Tibial nerve (tissue), 4 donors: ENCODE measurements around the gene CAMKMT. TPM values are rescaled to one million over a fixed set of nuclear protein-coding genes. Genes with fewer than 3 reads are reported as not detected.

Experiments
- DNase-seq, 2 donors: peaks; one replicate each; pipeline ENCODE4 v3.0.0-alpha.2; 2019; ENCODE audit warnings: low spot score in 2 of 2
- H3K27ac ChIP-seq, 4 donors: fragments of 200-600 bp; sonication (generic) in 3 of 4; one replicate each; pipeline ENCODE4 v1.5.1; 2017 to 2019; ENCODE audit warnings: mild to moderate bottlenecking in 1 of 4
- H3K27me3 ChIP-seq, 2 donors: fragments of 200-600 bp; sonication (generic) in 1 of 2; one replicate each; pipeline versions ENCODE4 v1.5.1 to v1.6.0; 2017 to 2019
- H3K36me3 ChIP-seq, 3 donors: fragments of 200-600 bp; sonication (generic); one replicate each; pipeline ENCODE4 v1.5.1; 2018 to 2019
- H3K4me1 ChIP-seq, 4 donors: fragments of 200-600 bp; sonication (generic) in 3 of 4; one replicate each; pipeline ENCODE4 v1.5.1; 2017 to 2019
- H3K4me3 ChIP-seq, 4 donors: fragments of 200-600 bp; sonication (generic) in 3 of 4; one replicate each; pipeline ENCODE4 v1.5.1; 2017 to 2019; ENCODE audit warnings: mild to moderate bottlenecking in 1 of 4, moderate library complexity in 1 of 4
- H3K9me3 ChIP-seq, 4 donors: fragments of 200-600 bp; sonication (generic) in 3 of 4; one replicate each; pipeline ENCODE4 v1.5.1; 2017 to 2019
- EP300 ChIP-seq, 2 donors: sonication (generic); formaldehyde crosslinking; IDR thresholded peaks; one replicate each; pipeline ENCODE4 v1.6.1; 2017; ENCODE audit warnings: antibody characterized with exemption in 2 of 2, mild to moderate bottlenecking in 1 of 2
- POLR2A ChIP-seq, 2 donors: fragments of 450-650 bp; IDR thresholded peaks; one replicate each; pipeline ENCODE4 v1.6.1; 2017; ENCODE audit warnings: antibody characterized with exemption in 2 of 2, mild to moderate bottlenecking in 2 of 2, moderate library complexity in 2 of 2
- WGBS, 2 donors: methylation state at CpG; one replicate each; pipeline ENCODE4 v1.1.5; 2018; 5-methylcytosine and 5-hydroxymethylcytosine counted together
- total RNA-seq, 4 donors: library from RNA; depleted of rRNA; stranded (reverse); fragments of >200 nt; gene quantifications; one replicate each; pipeline ENCODE4 v1.1.0, GENCODE V29; 2016
- TF ChIP-seq, protein P1 (sequence below), 5 experiments: fragments of 200-600 bp in 3 of 5; fragments of 450-650 bp in 2 of 5; sonication (generic) in 3 of 5; IDR thresholded peaks; one replicate each; pipeline ENCODE4 v1.5.1; 2016 to 2019; ENCODE audit warnings: antibody characterized with exemption in 5 of 5, mild to moderate bottlenecking in 3 of 5, moderate library complexity in 2 of 5

Gene CAMKMT
- total RNA-seq, 4 donors from 2014 or later, result 8.4 to 14.1 (median 9.7) TPM

DNA sequence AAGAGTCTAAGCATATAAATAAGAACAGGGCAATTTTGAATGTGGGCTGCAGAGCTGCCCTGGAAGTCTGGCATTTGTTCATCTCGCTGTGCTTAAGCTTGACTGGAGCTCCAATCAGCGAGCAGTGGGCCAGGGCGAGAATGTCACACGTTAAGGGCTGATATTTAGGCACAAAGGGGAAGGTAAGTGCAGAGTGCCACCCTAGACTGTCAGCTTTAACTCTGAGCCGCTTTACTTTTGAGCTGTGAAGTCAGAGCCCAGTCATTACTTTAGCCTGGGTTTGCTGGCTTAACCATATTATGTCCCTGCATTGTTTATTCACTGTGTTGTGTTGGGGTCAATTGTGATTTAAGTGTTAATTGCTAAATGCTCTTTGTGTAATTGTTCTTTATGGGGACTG, 343.6 kb downstream of the CAMKMT start:
- Histone ChIP-seq H3K4me3 (no peak overlapping the region), H3K27ac (no peak overlapping the region), H3K36me3 (no peaks in the 10 kb centered on the region), H3K9me3 (no peaks in the 10 kb centered on the region), H3K4me1 (peaks cover 0 to 3% (median 0%) of the 10 kb centered on the region in 4 donors), H3K27me3 (no peaks in the 10 kb centered on the region)
- TF ChIP-seq EP300 (IDR thresholded peaks at IDR 0.05), result no peak
- no peak for DNase-seq
- WGBS, 2 donors, result 78 to 85% methylated on average over 5 of the region's 5 CpGs

DNA sequence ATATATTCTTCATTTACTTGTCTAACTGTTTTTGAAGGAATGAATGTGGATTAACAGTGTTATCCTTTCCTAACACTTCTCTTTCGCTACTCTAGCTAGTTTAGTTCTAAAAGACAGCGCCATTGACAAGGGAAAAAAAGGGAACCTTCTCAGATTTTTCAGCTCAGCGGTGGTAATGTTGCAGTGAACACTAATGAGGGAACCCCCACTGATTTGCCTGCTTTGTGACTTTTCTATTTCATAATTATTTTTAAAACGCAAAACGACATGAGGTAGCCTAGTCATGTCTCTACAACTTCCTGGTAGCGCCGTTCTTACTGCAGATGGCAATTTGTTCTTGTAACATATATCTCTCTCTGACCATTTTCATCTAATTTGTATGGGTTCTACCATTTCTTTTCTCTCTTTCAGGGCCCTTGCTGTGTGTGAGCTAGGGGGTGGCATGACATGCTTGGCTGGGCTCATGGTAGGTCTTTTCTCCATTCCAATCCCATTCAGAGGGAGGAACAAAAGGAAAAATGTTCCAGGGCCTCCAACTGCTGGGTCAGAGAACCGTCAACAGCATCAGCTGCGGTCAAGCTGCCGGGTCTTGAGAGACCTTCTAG, 344.2 kb downstream of the CAMKMT start:
- Histone ChIP-seq H3K36me3 (no peaks in the 10 kb centered on the region), H3K27me3 (no peaks in the 10 kb centered on the region), H3K4me3 (no peak overlapping the region), H3K9me3 (no peaks in the 10 kb centered on the region), H3K27ac (no peak overlapping the region), H3K4me1 (peaks cover 0 to 3% (median 0%) of the 10 kb centered on the region in 4 donors)
- 89 to 91% methylated on average over 10 of the region's 10 CpGs for WGBS, 2 donors
- no peak for TF ChIP-seq EP300 (IDR thresholded peaks at IDR 0.05)
- no peak for DNase-seq

DNA sequence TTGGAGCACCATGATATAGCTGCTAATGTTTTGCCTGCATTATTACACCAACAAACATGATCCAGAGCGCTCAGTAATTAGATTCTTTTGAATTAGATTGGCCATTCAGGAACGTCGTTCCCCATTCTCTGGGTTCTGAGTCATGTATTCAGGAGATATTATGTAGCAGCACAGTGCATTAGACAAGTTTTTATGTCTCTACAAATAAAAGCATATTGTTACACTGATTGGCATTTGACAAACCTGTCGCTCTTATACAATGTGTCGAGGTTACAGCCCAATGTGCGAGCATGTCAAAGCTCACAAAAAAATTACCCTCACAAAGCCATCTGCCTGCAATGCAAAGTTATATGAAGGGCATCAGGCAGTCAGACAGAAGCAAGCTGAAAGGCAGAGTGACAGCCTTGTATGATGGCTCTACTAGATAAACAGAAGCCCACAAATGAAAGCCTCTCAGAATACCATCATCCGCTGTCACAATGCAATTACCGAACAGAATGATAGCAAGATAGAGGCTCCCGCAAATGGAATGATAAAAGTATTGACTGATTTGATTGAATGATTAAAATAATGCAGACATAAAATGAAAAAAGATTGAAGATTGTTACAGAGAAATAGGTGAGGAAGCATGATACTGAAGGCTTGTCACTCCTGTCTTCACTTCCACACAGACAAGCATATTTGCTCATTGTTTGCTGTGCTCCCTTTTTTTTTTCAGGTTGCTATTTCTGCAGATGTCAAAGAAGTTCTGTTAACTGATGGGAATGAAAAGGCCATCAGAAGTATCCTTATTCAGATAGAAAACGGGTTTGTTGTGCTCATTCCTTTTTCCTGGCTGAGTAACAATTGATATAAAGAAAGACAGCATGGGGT, 345.2 kb downstream of the CAMKMT start:
- H3K4me1 ChIP-seq, result peaks cover 0 to 3% (median 0%) of the 10 kb centered on the region in 4 donors
- no peaks in the 10 kb centered on the region for H3K27me3 ChIP-seq
- TF ChIP-seq EP300 (IDR thresholded peaks at IDR 0.05) (no peak), POLR2A (IDR thresholded peaks at IDR 0.05) (no peak)
- TF ChIP-seq, protein P1, sequence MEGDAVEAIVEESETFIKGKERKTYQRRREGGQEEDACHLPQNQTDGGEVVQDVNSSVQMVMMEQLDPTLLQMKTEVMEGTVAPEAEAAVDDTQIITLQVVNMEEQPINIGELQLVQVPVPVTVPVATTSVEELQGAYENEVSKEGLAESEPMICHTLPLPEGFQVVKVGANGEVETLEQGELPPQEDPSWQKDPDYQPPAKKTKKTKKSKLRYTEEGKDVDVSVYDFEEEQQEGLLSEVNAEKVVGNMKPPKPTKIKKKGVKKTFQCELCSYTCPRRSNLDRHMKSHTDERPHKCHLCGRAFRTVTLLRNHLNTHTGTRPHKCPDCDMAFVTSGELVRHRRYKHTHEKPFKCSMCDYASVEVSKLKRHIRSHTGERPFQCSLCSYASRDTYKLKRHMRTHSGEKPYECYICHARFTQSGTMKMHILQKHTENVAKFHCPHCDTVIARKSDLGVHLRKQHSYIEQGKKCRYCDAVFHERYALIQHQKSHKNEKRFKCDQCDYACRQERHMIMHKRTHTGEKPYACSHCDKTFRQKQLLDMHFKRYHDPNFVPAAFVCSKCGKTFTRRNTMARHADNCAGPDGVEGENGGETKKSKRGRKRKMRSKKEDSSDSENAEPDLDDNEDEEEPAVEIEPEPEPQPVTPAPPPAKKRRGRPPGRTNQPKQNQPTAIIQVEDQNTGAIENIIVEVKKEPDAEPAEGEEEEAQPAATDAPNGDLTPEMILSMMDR (IDR thresholded peaks at IDR 0.05), result no peak
- H3K4me3 ChIP-seq, result no peak overlapping the region
- H3K27ac ChIP-seq, result no peak overlapping the region
- no peaks in the 10 kb centered on the region for H3K36me3 ChIP-seq
- H3K9me3 ChIP-seq, result no peaks in the 10 kb centered on the region
- DNase-seq, result no peak
- 83 to 84% methylated on average over 10 of the region's 10 CpGs for WGBS, 2 donors

DNA sequence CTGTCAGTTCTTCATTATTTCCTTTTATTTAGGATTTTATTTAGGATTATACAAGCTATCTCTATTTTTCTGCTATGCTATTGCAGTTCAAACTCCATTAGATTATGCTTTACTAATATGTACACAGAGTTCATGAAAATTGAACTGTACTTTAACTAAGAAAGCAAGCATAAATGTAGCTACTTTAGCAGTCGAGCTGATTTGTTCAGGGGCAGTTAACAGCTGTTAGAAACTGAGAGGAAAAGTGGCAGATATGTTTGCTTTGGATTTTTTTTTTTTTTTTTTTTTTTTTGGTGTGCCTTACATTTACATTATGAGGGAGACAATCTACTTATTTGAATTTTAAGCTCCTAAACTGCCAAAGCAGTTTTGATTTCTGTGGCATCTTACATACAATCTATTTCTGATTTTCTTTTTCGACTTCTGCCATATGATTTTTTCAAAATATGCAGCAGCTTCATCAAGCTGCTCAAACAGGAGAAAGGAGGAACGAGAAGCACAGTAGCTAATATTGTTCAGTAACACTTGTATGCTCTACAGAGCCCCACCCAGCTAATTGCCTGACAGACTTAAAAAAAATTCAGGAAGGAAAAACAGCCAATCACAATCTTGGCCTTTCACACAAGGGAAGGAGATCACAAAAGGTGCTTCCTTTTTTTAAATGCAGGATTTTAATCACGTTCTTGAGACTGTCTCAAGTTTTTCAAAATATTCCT, 346.4 kb downstream of the CAMKMT start:
- H3K4me1 ChIP-seq, result peaks cover 0 to 3% (median 0%) of the 10 kb centered on the region in 4 donors
- no peak overlapping the region for H3K4me3 ChIP-seq
- no peaks in the 10 kb centered on the region for H3K27me3 ChIP-seq
- 25 to 31% methylated on average over 4 of the region's 4 CpGs for WGBS, 2 donors
- TF ChIP-seq EP300 (IDR thresholded peaks at IDR 0.05) (no peak), POLR2A (IDR thresholded peaks at IDR 0.05) (no peak)
- TF ChIP-seq, protein P1 (IDR thresholded peaks at IDR 0.05), result no peak
- no peak overlapping the region for H3K27ac ChIP-seq
- H3K36me3 ChIP-seq, result no peaks in the 10 kb centered on the region
- no peak for DNase-seq
- no peaks in the 10 kb centered on the region for H3K9me3 ChIP-seq

DNA sequence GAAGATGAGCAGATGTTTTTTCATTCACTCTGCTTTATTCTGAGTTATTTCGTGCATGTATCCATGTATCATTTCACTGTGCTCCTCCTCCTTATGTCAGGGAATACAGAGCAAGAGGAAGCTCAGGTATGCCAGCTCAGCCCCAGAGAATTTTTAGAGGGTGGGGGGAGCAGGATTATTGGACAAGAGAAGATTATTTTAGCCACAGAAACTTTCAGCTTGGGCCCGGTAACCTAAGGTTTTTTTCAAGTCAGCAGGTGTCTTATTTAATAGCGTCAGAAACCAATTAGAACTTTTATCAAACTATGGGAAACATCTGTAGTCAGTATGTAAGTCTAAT, 346.9 kb downstream of the CAMKMT start:
- Histone ChIP-seq H3K4me1 (peaks cover 0 to 3% (median 0%) of the 10 kb centered on the region in 4 donors), H3K27me3 (no peaks in the 10 kb centered on the region)
- 49 to 60% methylated on average over 3 of the region's 3 CpGs for WGBS, 2 donors

More for the DNA sequence above, 346.9 kb downstream of the CAMKMT start:
- TF ChIP-seq EP300 (IDR thresholded peaks at IDR 0.05), result no peak
- TF ChIP-seq POLR2A (IDR thresholded peaks at IDR 0.05), result no peak
- TF ChIP-seq, protein P1 (IDR thresholded peaks at IDR 0.05), result no peak
- no peaks in the 10 kb centered on the region for H3K36me3 ChIP-seq
- no peak for DNase-seq
- no peak overlapping the region for H3K27ac ChIP-seq
- no peaks in the 10 kb centered on the region for H3K9me3 ChIP-seq
- H3K4me3 ChIP-seq, result no peak overlapping the region
